A673 (cell line): ENCODE data around the gene FAM114A1. TPM values are rescaled to one million over a fixed set of nuclear protein-coding genes. Genes with fewer than 3 reads are reported as not detected.

Experiments
- BruUV-seq: library from RNA; stranded (reverse); fragments of 400-500 nt; replicated peaks from 2 replicates; lab custom pipeline; 2021; lab: Mats Ljungman, UMichigan
- CTCF ChIA-PET: fragments of 300-600 bp; sonication (Branson Sonifier 250); formaldehyde crosslinking; loops from one replicate; lab custom pipeline; 2022; ENCODE audit warnings: antibody characterized with exemption; lab: Charles Lee
- POLR2A ChIA-PET: fragments of 300-600 bp; sonication (Branson Sonifier 250); formaldehyde crosslinking; loops from one replicate; lab custom pipeline; 2022; ENCODE audit warnings: antibody characterized with exemption; ENCODE audit not compliant: low non-redundant PET; lab: Charles Lee
- DNase-seq: peaks from one replicate; pipeline ENCODE4 v3.0.0-alpha.2; 2015; ENCODE audit warnings: low spot score
- H3K27ac ChIP-seq: fragments of 200-600 bp; sonication (generic); 2 replicates; pipeline ENCODE4 v1.5.1; 2016; ENCODE audit warnings: mixed run types, low read depth, mild to moderate bottlenecking, mixed read lengths, antibody characterized with exemption, low read length; ENCODE audit not compliant: poor library complexity, severe bottlenecking
- H3K27me3 ChIP-seq: fragments of 200-600 bp; sonication (generic); replicated peaks from 2 replicates; pipeline ENCODE4 v1.6.1; 2017; ENCODE audit warnings: mixed run types, low read depth, mild to moderate bottlenecking, mixed read lengths, antibody characterized with exemption, low read length; ENCODE audit not compliant: insufficient read depth, poor library complexity
- H3K36me3 ChIP-seq: fragments of 200-600 bp; sonication (generic); 2 replicates; pipeline ENCODE4 v1.6.1; 2016; ENCODE audit warnings: mixed run types, mild to moderate bottlenecking, mixed read lengths, antibody characterized with exemption, low read length; ENCODE audit not compliant: insufficient read depth, poor library complexity, severe bottlenecking
- H3K4me1 ChIP-seq: fragments of 200-600 bp; sonication (generic); 2 replicates; pipeline ENCODE4 v1.6.1; 2017; ENCODE audit warnings: mixed run types, mild to moderate bottlenecking, mixed read lengths, antibody characterized with exemption, low read length; ENCODE audit not compliant: insufficient read depth, poor library complexity, severe bottlenecking
- H3K4me3 ChIP-seq: fragments of 200-600 bp; sonication (generic); 2 replicates; pipeline ENCODE4 v1.5.1; 2016; ENCODE audit warnings: low read depth, mixed run types, mild to moderate bottlenecking, mixed read lengths, low read length; ENCODE audit not compliant: poor library complexity, severe bottlenecking
- H3K9me3 ChIP-seq: fragments of 200-600 bp; sonication (generic); 2 replicates; pipeline ENCODE4 v1.6.1; 2016; ENCODE audit warnings: mixed run types, low read depth, mild to moderate bottlenecking, mixed read lengths, antibody characterized with exemption, low read length; ENCODE audit not compliant: poor library complexity, severe bottlenecking
- CTCF ChIP-seq: fragments of 300-800, 200-600 bp; sonication (generic); conservative IDR thresholded peaks from 2 replicates; pipeline ENCODE4 v1.5.1; 2017; ENCODE audit warnings: low read depth, mild to moderate bottlenecking, antibody characterized with exemption, low read length, moderate library complexity, mixed read lengths
- EZH2 ChIP-seq: fragments of 200-600 bp; sonication (generic); IDR thresholded peaks from 2 replicates; pipeline ENCODE4 v1.6.1; 2017; ENCODE audit warnings: borderline replicate concordance, low read depth, mild to moderate bottlenecking, mixed read lengths, antibody characterized with exemption, low read length; ENCODE audit not compliant: poor library complexity, severe bottlenecking
- intact Hi-C: fragments of 100-400 bp; cut with micrococcal nuclease; formaldehyde crosslinking; loops from one replicate; pipeline ENCODE4 v1.10.0; 2022; ENCODE audit not compliant: unreplicated experiment
- total RNA-seq: library from RNA; stranded (reverse); gene quantifications from 2 replicates; pipeline ENCODE4 v1.2.3, GENCODE V29; 2021

The FAM114A1 gene
- total RNA-seq, 1 experiment from 2014 or later = 4.2 TPM

- ChIA-PET POLR2A (no interaction called here), CTCF (no interaction called here)
- Histone ChIP-seq H3K27ac (no peak overlapping the region), H3K27me3 (no peaks in the 10 kb centered on the region), H3K9me3 (no peaks in the 10 kb centered on the region), H3K4me1 (peaks cover 9% of the 10 kb centered on the region), H3K4me3 (no peak overlapping the region), H3K36me3 (no peaks in the 10 kb centered on the region)
- DNase-seq = no peak
- TF ChIP-seq CTCF = no peak
- TF ChIP-seq EZH2 = no peak
- BruUV-seq = no TSS peak
- intact Hi-C loops = no loop called here
These were observed 53.1 kb downstream of the FAM114A1 start for GRCh38 chr4:38920677-38921076.

- no peaks in the 10 kb centered on the region for H3K27me3 ChIP-seq
- H3K27ac ChIP-seq = no peak overlapping the region
- POLR2A ChIA-PET = no interaction called here
- CTCF ChIA-PET = no interaction called here
- DNase-seq = no peak
- no peaks in the 10 kb centered on the region for H3K9me3 ChIP-seq
- no TSS peak for BruUV-seq
- H3K36me3 ChIP-seq = no peaks in the 10 kb centered on the region
- peaks cover 9% of the 10 kb centered on the region for H3K4me1 ChIP-seq
- no peak for TF ChIP-seq EZH2
- TF ChIP-seq CTCF = no peak
- no peak overlapping the region for H3K4me3 ChIP-seq
- intact Hi-C loops = no loop called here
These were observed 53.5 kb downstream of the FAM114A1 start for GRCh38 chr4:38921151-38921550.

- no peak for DNase-seq
- CTCF ChIA-PET = no interaction called here
- H3K27ac ChIP-seq = no peak overlapping the region
- intact Hi-C loops = no loop called here
- no peaks in the 10 kb centered on the region for H3K27me3 ChIP-seq
- no peaks in the 10 kb centered on the region for H3K9me3 ChIP-seq
- no peaks in the 10 kb centered on the region for H3K36me3 ChIP-seq
- POLR2A ChIA-PET = no interaction called here
- no TSS peak for BruUV-seq
- TF ChIP-seq CTCF (no peak), EZH2 (no peak)
- peaks cover 9% of the 10 kb centered on the region for H3K4me1 ChIP-seq
- no peak overlapping the region for H3K4me3 ChIP-seq
These were observed 56.1 kb downstream of the FAM114A1 start for GRCh38 chr4:38923746-38924145.
